WI38 (cell line): ENCODE results near the gene GEN1.
"Not testable (repeated sequence)": the region's sequence is repeated elsewhere in the genome, so short reads cannot be mapped to it uniquely, and the experiment has no call there.

Experiments
- H3K4me3 ChIP-seq: 2 replicates; pipeline ENCODE4 v1.5.1; 2011; ENCODE audit warnings: low read depth, mild to moderate bottlenecking, control low read depth, low read length
- TF ChIP-seq, protein P1 (sequence below): IDR thresholded peaks from 2 replicates; pipeline ENCODE4 v1.5.1; 2012; ENCODE audit warnings: low read depth, mild to moderate bottlenecking, control low read depth, low read length

The GEN1 gene

DNA sequence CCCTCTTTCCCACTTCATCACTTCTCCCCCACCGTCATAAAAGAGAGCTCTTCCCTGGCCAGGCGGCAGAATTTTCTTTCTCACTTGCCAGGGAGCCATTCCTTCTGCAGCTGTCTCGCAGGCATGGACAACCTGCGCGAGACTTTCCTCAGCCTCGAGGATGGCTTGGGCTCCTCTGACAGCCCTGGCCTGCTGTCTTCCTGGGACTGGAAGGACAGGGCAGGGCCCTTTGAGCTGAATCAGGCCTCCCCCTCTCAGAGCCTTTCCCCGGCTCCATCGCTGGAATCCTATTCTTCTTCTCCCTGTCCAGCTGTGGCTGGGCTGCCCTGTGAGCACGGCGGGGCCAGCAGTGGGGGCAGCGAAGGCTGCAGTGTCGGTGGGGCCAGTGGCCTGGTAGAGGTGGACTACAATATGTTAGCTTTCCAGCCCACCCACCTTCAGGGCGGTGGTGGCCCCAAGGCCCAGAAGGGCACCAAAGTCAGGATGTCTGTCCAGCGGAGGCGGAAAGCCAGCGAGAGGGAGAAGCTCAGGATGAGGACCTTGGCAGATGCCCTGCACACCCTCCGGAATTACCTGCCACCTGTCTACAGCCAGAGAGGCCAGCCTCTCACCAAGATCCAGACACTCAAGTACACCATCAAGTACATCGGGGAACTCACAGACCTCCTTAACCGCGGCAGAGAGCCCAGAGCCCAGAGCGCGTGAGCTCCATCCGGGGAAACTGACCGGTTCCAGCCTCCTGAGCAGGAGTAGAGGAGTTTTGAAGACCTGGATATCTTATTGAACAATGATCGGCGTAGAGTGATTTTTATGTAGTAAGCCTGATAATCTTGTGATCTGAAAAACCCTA lies 62.7 kb downstream of the GEN1 start, which contains the start of gene MSGN1:
TSS of gene MSGN1 (plus strand) at position 65 of the 850 bp plus-strand sequence. CDS start at position 124, 59 bp downstream.
- TF ChIP-seq, protein P1, sequence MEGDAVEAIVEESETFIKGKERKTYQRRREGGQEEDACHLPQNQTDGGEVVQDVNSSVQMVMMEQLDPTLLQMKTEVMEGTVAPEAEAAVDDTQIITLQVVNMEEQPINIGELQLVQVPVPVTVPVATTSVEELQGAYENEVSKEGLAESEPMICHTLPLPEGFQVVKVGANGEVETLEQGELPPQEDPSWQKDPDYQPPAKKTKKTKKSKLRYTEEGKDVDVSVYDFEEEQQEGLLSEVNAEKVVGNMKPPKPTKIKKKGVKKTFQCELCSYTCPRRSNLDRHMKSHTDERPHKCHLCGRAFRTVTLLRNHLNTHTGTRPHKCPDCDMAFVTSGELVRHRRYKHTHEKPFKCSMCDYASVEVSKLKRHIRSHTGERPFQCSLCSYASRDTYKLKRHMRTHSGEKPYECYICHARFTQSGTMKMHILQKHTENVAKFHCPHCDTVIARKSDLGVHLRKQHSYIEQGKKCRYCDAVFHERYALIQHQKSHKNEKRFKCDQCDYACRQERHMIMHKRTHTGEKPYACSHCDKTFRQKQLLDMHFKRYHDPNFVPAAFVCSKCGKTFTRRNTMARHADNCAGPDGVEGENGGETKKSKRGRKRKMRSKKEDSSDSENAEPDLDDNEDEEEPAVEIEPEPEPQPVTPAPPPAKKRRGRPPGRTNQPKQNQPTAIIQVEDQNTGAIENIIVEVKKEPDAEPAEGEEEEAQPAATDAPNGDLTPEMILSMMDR = no peak

DNA sequence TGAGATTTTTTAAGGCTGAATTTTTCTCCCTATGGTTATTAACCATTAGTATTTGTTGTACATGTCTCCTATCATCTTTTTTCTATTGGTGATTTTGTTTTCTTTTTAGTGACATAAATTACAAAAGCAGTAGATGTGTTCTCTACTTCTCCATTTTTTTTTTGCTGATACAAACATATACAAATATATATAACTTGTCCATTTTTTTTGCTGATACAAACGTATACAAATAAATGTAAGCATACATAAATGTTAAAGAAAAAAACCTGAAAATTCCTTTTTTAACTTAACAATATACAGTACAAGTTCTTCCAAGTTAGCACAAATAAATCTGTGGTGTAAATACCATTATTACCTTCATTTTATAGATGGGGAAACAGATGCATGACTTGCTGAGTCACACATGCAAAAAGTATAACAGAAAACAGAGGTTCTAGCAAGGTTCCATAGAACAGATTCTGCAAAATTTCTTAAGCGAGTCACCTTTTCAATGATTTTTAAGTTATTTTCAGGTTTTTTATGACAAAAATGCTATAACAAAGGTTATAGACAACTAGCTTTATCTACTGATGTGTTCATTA lies 64.4 kb downstream of the GEN1 start:
- H3K4me3 ChIP-seq = no peak overlapping the region
- TF ChIP-seq, protein P1 = no peak

More for the DNA sequence above, 62.7 kb downstream of the GEN1 start, which contains the start of gene MSGN1:
- no peak within 1 kb of the TSS for H3K4me3 ChIP-seq

DNA sequence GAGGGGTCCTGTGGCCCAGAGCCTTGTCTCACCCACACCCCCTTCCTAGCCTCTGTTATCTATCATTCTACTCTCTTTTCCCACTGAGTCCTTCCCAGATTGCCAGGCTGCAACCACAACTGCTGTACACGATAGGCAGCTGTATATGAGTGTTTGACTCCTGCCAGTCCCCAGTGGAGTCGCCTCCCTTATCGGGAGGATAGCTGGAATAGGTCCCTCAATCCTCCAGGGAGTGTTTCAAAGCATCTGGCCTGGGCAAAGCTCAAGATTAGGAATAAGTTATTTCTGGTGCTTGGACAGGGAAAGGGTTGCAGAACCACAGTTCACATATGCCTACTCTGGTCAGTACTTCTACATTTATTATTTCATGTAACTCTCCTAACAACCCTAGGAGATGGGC lies 67.1 kb downstream of the GEN1 start:
- no peak overlapping the region for H3K4me3 ChIP-seq
- TF ChIP-seq, protein P1 = no peak

DNA sequence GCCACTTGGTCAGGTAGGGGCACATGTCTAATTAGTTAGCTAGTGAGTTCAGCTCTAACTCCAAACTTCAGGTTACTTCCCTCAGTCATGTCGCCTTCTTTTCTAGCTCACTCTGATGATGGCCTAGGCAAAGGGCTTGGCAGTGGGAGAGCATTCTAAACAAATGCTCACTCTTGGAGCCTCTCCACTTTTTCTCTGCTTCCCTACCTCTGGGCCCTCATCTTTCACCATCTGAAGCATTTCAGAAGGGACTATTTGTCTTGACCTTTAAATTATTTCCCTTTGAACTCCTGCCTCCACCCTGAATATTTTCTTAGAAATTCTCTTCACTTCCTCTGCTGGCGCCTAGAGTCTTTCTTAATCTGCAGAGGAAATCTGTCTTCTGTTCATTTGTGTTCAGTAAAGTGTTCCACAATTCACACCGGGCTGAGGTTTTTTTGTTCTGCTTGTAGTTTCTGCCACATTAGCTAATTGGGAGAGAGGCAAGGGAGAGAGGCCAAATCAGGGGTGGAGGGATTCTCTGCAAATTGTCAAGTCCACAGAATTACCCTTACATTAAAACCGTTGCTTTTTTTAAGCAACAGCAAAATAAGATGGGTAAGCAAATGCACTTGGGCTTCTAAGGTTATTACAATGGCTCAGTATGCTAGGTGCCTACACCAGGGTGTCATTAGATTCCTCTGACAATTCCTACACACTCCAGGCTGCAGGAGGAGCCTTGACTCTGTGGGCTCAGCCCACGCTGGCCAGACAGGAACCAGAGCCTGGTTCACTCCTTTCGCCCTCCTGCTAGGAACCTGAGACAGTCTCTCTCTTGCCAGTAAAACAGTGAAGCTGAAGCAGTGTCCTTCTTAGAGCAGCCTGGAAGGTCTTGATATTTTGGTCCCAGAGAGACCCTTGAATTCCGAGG lies 67.9 kb downstream of the GEN1 start:
- TF ChIP-seq, protein P1 = no peak
- no peak overlapping the region for H3K4me3 ChIP-seq

DNA sequence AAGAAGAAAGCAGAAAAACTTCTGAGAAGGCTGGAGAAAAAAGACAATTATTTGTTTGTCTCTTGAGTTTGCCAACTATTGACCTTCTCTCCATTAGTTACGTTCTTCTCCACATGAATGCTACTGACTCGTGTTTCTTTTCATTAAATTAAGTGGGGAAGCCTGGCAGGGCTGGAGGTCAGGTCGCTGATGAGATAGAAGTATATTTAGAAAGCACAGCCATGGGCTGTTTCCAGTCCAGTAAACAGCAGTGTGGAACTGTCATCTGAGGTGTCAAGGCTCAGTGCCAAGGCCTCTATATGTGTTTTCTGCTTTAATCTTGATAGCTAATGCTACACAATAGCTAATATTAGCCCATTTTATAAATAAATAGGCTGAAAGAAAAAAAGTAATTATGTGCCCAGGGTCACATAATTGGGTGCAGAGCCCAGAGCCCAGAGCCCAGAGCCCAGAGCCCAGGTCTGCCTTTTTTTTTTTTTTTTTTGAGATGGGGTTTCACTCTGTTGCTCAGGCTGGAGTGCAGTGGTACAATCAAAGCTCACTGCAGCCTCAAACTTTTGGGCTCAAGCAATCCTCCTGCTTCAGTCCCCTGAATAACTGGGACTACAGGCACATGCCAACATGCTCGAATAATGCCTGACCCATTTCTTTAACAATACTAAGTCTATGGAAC lies 68.6 kb downstream of the GEN1 start:
- TF ChIP-seq, protein P1 = no peak
- H3K4me3 ChIP-seq = no peak overlapping the region

DNA sequence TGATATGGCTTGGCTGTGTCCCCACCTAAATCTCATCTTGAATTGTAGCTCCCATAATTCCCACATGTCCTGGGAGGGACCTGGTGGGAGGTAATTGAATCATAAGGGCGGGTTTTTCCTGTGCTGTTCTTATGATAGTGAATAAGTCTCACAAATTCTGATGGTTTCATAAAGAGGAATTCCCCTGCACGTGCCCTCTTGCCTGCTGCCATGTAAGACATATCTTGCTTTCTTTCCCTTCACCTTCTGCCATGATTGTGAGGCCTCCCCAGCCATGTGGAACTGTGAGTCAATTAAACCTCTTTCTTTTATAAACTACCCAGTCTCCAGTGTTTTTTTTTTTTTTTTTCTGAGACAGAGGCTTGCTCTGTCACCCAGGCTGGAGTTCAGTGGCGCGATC lies 69.7 kb downstream of the GEN1 start:
- H3K4me3 ChIP-seq = not testable (repeated sequence)

DNA sequence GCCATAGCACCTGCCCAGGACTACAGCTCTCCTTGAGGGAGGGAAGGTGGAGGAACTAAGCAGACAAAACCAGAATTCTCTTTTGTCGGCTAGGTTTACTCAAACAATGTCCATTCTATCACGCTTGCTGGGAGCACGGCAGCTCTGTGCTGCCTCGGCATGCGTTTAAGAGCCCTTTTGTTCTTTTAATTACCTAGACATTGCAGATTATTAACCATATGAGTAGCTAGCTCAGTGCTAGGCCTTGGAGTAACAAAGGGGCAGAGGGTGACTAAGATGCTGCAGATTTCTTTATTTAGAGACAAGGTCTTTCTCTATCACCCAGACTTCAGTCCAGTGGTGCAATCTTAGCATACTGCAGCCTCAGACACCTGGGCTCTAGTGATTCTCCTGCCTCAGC lies 73.4 kb downstream of the GEN1 start:
- TF ChIP-seq, protein P1 = no peak

More for the DNA sequence above, 73.4 kb downstream of the GEN1 start:
- H3K4me3 ChIP-seq = no peak overlapping the region
